Type B pancreatic cell (in vitro differentiated cells): ENCODE measurements around the gene AP3S1. TPM values are rescaled to one million over a fixed set of nuclear protein-coding genes. Genes with fewer than 3 reads are reported as not detected.
A peak's percentile ranks its signal among the peaks of the same experiment; 100 is the strongest.

ENCODE experiments used
- DNase-seq: peaks from one replicate; pipeline ENCODE4 v3.0.0; 2021; ENCODE audit warnings: mixed read lengths; ENCODE audit not compliant: unreplicated experiment; ENCODE audit errors: extremely low spot score
- H3K27ac Mint-ChIP-seq: 2 replicates; pipeline ENCODE4 v1.8.0; 2021; ENCODE audit warnings: mild to moderate bottlenecking, mixed read lengths
- H3K27me3 Mint-ChIP-seq: 2 replicates; pipeline ENCODE4 v1.8.0; 2021; ENCODE audit warnings: mixed read lengths
- H3K36me3 Mint-ChIP-seq: 2 replicates; pipeline ENCODE4 v1.8.0; 2021; ENCODE audit warnings: mixed read lengths
- H3K4me1 Mint-ChIP-seq: one replicate; pipeline ENCODE4 v1.8.0; 2021; ENCODE audit warnings: mixed read lengths; ENCODE audit not compliant: unreplicated experiment
- H3K4me3 Mint-ChIP-seq: 2 replicates; pipeline ENCODE4 v1.8.0; 2021; ENCODE audit warnings: mild to moderate bottlenecking, mixed read lengths
- H3K9me3 Mint-ChIP-seq: 2 replicates; pipeline ENCODE4 v1.8.0; 2021; ENCODE audit warnings: mixed read lengths
- CTCF ChIP-seq: fragments of 200-600 bp; sonication (generic); conservative IDR thresholded peaks from 2 replicates; pipeline ENCODE4 v1.5.0; 2021; ENCODE audit warnings: antibody characterized with exemption, mild to moderate bottlenecking
- total RNA-seq: library from RNA; stranded (reverse); gene quantifications from 2 replicates; pipeline ENCODE4 v1.2.1, GENCODE V29; 2021; ENCODE audit warnings: low replicate concordance

Gene AP3S1
- total RNA-seq, 1 donor from 2014 or later, result 77.5 TPM

- Mint-ChIP-seq H3K36me3 (no peaks in the 10 kb centered on the region), H3K4me3 (peak overlapping the region; percentile 95), H3K4me1 (peaks cover 37% of the 10 kb centered on the region), H3K27ac (peak overlapping the region; percentile 97), H3K27me3 (no peaks in the 10 kb centered on the region), H3K9me3 (no peaks in the 10 kb centered on the region)
- TF ChIP-seq CTCF, result no peak
- DNase-seq, result no peak
Observed at GRCh38 chr5:115840873-115841272, 862 bp upstream of the AP3S1 start.

GRCh38 chr5:115842089-115842935 lies 577 bp downstream of the AP3S1 start:
- Mint-ChIP-seq H3K4me1 (peaks cover 37% of the 10 kb centered on the region), H3K27me3 (no peaks in the 10 kb centered on the region), H3K27ac (peak overlapping the region; percentile 97), H3K36me3 (no peaks in the 10 kb centered on the region), H3K4me3 (peak overlapping the region; percentile 96), H3K9me3 (no peaks in the 10 kb centered on the region)
- DNase-seq, result no peak
- TF ChIP-seq CTCF, result peak; percentile 38

GRCh38 chr5:115842952-115843351 lies 1.2 kb downstream of the AP3S1 start:
- Mint-ChIP-seq H3K27ac (peak overlapping the region; percentile 93), H3K4me3 (peak overlapping the region; percentile 96), H3K27me3 (no peaks in the 10 kb centered on the region), H3K4me1 (peaks cover 33% of the 10 kb centered on the region), H3K36me3 (no peaks in the 10 kb centered on the region), H3K9me3 (no peaks in the 10 kb centered on the region)
- TF ChIP-seq CTCF, result no peak
- no peak for DNase-seq

- Mint-ChIP-seq H3K27me3 (no peaks in the 10 kb centered on the region), H3K27ac (no peak overlapping the region), H3K9me3 (no peaks in the 10 kb centered on the region), H3K36me3 (no peaks in the 10 kb centered on the region), H3K4me1 (peaks cover 33% of the 10 kb centered on the region), H3K4me3 (peak overlapping the region; percentile 96)
- no peak for TF ChIP-seq CTCF
- no peak for DNase-seq
Observed at GRCh38 chr5:115843444-115844130, 1.9 kb downstream of the AP3S1 start.

GRCh38 chr5:115844321-115844817 lies 2.6 kb downstream of the AP3S1 start:
- Mint-ChIP-seq H3K36me3 (no peaks in the 10 kb centered on the region), H3K27me3 (no peaks in the 10 kb centered on the region), H3K4me3 (peak overlapping the region; percentile 38), H3K9me3 (no peaks in the 10 kb centered on the region), H3K27ac (peak overlapping the region; percentile 61), H3K4me1 (peaks cover 33% of the 10 kb centered on the region)
- TF ChIP-seq CTCF, result no peak
- no peak for DNase-seq
